D341Med (cell line): ENCODE data around the gene SYCP2.
"Not testable (repeated sequence)": the region's sequence is repeated elsewhere in the genome, so short reads cannot be mapped to it uniquely, and the experiment has no call there.

Experiments used
- DNase-seq: peaks from one replicate; pipeline ENCODE4 v3.0.0; 2012; ENCODE audit warnings: low spot score

SYCP2 gene

GRCh38 chr20:59895908-59896307, 37.5 kb downstream of the SYCP2 start:
- DNase-seq = no peak

DNA sequence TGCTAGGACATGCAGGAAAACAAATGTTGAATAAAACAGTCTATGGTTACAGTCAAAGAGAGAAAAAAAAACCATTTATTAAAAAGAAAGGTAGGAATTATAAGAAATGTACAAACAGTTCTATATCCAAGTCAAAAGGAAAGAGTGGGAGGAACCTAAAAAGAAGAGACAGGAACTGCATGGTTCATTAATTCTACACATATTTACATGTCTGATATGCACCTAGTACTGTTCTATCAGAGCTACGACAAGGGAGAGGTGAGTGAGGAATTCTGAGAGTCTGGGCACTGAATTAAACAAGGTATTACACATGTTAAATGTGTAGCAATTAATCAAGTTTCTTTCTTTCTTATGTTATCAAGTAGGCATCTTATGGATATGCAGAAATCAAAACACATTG, 41.9 kb downstream of the SYCP2 start:
- no peak for DNase-seq

GRCh38 chr20:59890035-59890434, 43.4 kb downstream of the SYCP2 start:
- DNase-seq = not testable (repeated sequence)

DNA sequence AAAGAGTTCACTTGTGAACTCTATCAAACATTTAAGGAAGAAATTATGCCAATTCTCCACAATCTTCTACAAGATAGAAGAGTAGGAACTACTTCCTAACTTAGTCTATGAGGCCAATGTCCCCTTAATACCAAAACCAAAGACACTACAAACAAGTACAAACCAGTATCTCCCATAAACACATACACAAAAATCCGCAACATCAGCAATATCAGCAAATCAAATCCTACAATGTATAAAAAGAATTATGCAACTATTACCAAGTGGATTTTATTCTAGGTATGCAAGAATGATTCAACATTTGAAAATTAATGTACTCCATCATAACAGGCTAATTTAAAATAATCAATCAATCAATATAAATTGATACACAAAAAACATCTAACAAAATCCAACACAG, 45.4 kb downstream of the SYCP2 start:
- no peak for DNase-seq

DNA sequence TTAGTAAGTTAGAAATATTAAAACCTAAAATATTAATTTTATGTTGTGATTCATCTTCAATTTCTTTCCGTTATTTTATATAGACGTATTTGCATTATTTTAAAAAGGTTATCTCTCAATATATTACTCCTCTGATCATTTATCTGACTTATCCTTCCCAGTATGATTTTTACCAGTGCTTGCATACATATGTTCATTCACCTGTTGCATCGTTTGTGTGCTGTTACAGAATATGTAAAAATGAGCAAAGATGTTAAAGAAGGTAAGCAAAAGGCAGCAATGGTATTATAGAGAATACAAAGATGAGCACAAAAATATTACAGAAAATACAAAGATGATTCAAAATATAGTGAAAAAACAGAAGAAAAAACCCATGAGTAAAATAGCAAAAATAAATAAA, 48.9 kb downstream of the SYCP2 start:
- DNase-seq = no peak

GRCh38 chr20:59880198-59880597, 53.2 kb downstream of the SYCP2 start:
- no peak for DNase-seq

DNA sequence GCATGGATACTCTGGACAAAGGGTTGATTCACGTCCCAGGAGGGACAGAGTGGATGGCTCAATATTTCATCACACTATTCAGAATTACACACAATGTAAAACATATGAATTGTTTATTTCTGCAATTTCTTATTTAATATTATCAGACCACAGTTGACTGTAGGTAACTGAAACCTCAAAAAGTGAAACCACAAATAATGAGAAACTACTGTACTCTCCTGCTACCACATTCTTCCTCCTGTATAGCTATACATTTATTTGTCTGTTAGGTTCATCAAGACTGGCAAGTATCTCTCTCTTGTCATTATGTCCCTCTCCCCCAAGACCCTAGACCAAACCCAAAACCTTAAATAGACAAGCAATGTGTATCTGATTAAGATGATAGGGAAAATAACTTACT, 60.0 kb downstream of the SYCP2 start:
- no peak for DNase-seq

DNA sequence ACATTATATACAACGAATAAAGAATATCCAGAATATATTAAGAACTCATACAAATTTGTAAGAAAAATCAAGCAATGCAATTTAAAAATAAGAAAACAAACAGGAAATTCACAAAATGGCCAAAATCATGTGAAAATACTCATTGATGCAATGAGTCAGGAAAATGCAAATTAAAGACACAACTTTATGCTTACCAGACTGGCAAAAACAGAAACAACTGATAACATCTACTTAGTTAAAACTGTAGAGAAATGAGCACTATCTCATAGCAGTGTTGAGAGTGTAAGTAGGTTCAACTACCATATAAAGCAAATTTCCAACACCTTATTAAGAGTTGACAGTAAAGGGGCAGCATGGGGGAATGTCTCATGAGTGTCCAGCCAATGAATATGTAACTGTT, 62.3 kb downstream of the SYCP2 start:
- no peak for DNase-seq

DNA sequence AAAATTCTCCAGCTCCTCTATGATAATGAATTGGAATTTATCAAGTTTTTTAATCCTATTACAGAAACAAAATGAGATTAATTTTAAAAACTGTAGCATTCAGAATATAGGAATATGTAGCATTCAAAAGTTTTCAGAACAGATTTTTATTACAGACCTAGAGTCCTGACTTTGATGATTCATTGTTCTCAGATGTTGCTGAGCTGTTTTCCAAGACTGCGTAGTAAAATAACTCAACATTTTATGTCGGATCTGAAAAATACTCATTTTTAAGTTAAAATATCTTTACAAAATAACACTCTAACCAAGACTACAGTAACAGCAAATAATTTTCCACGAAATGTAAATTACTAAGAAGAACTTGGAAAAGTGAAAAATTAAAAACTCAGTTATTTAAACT, 67.1 kb downstream of the SYCP2 start:
- DNase-seq = no peak

DNA sequence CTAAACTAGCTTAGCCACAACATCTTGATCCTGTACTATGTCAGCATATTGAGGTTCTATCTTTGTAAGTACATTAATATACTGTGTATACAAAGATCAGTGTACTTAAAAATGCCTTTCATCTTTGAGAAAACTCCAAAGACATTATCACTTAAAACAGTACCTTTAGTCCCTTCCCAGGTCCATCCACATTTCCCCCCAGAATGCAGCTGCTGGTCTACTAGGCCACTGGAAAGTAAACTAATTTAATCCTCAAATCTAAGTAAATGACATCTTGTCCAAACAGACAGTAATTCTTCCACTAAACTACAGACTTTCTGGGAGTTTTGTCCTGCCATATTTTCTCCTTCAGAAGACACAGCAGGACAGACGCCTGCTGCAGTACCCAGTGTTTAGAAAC, 68.7 kb downstream of the SYCP2 start:
- DNase-seq = no peak

- DNase-seq = no peak
Measured at GRCh38 chr20:59863058-59863457, 70.4 kb downstream of the SYCP2 start.

- DNase-seq = no peak
Measured at GRCh38 chr20:59861401-59861800, 72.0 kb downstream of the SYCP2 start.

GRCh38 chr20:59858425-59858824, 75.0 kb downstream of the SYCP2 start:
- no peak for DNase-seq

GRCh38 chr20:59857966-59858365, 75.5 kb downstream of the SYCP2 start:
- DNase-seq = no peak

- not testable (repeated sequence) for DNase-seq
Measured at GRCh38 chr20:59856941-59857340, 76.5 kb downstream of the SYCP2 start.

DNA sequence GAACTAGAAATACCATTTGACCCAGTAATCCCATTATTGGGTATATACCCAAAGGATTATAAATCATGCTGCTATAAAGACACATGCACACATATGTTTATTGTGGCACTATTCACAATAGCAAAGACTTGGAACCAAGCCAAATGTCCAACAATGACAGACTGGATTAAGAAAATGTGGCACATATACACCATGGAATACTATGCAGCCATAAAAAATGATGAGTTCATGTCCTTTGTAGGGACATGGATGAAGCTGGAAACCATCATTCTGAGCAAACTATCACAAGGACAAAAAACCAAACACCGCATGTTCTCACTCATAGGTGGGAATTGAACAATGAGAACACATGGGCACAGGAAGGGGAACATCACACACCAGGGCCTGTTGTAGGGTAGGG, 76.9 kb downstream of the SYCP2 start:
- not testable (repeated sequence) for DNase-seq

DNA sequence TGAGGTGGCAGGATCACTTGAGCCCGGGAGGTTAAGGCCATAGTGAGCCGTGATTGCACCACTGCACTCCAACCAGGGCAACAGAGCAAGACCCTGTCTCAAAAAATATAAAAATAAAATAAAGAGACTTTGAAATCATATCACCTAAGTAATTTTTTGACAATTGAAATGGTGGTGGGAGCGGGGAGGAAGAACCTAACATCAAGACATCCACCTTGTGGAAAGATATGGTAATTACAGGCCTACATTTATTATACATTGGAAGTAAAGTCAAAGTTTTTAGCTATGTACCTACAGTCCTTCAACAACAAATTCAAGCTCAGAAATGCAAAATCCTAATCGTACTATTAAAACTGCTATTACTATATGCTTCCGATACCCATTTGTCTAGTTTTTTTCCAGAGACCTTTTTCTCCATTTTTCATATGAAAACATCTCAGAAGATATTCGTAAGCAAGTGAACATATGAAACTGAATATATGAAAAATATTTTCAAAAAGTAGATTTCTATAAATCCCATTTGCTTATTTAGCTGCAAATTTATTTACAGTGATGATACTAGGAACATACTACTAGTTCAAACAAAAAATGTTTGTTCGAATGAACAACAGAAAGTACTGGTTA, 83.3 kb downstream of the SYCP2 start:
- no peak for DNase-seq

DNA sequence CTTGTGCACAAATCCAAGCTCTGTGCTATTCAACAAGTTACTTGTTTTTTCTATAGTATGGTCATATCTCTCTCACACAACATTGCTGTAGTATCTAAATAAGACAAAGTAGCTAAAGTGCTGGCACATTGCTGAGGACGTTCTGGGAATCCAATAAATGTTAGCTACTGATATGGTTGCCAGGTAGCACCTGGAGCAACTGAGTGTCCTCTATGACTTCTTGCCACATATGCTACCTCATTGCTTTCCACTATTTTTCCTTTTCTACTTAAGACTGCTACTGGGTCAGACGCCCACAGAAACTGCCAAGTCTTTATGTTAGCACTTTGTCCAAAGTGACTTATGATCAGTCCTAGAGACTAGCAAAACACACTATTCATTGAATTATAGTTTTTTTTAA, 85.3 kb downstream of the SYCP2 start:
- DNase-seq = no peak

DNA sequence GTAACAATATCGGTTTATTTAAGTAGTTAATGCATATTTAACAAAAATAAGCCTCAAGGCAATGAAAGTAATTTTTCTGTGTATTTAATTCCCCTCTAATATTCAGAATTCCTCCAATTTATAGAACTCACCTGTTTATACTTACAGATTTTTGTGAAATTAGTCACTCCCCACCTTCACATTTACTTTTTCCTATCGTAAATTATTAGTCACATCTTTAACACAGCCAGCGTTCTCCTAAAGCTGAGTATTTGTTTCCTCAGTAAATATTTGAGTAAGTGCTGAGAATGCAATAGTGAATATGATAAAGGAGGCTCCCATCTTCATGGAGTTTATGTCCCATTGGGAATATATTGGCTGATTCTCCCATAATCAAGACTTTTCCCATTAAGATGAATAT, 88.0 kb downstream of the SYCP2 start:
- no peak for DNase-seq

GRCh38 chr20:59839400-59839799, 94.0 kb downstream of the SYCP2 start:
- no peak for DNase-seq

- no peak for DNase-seq
Measured at GRCh38 chr20:59837623-59838394, 95.6 kb downstream of the SYCP2 start.

- no peak for DNase-seq
Measured at GRCh38 chr20:59836767-59837166, 96.7 kb downstream of the SYCP2 start.

DNA sequence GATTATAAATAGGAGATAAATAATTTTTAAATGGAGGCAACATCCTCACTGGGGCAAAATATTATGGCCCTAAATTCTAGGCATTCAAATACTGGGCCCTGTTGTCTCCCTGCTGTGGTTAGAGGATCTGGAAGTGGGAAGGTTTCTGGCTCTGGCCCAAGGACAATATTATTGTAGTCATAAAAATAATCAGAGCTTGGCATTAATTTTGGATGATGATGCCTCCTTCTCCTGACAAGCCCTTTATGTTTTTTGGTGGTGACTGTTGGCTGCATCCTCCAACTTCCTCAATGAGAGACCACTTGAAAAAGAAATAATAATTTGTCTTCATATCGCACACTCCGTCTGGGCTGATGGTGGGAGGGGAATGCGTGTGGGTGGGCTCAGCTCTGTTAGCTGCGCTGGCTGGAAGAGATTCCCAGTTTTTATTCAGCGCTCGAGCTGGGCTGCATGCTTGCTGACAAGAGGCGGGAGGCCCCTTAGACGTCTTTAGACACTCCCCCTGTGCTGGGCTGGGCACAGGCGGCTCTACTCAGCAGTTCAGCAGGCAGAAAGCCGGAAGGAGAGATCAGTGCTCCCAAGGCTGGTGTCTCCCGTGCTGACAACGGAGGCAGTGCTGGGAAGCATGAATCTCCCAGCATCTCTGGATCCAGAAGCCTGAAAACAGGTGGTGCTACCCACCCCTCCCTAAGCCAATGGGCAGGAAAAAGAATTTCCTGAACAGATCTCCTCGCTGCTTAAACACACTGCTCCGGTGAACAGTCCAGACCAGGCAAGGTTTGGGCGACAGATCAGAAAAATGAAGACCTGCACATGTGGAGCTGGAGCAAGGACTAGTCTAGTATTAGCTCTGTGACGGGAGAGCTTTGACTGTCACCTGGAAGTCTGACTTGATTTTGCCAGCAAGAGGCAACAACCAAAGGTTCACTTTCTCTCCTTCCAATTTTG, 97.7 kb downstream of the SYCP2 start:
- DNase-seq = no peak
